Tibial nerve (tissue), 4 donors: ENCODE results near the gene THOC6.

ENCODE experiments used
- CTCF ChIP-seq, 5 experiments: fragments of 200-600 bp in 3 of 5; fragments of 450-650 bp in 2 of 5; sonication (generic) in 3 of 5; IDR thresholded peaks; one replicate each; pipeline ENCODE4 v1.5.1; 2016 to 2019; ENCODE audit warnings: antibody characterized with exemption in 5 of 5, mild to moderate bottlenecking in 3 of 5, moderate library complexity in 2 of 5
- EP300 ChIP-seq, 2 donors: sonication (generic); formaldehyde crosslinking; IDR thresholded peaks; one replicate each; pipeline ENCODE4 v1.6.1; 2017; ENCODE audit warnings: antibody characterized with exemption in 2 of 2, mild to moderate bottlenecking in 1 of 2
- POLR2A ChIP-seq, 2 donors: fragments of 450-650 bp; IDR thresholded peaks; one replicate each; pipeline ENCODE4 v1.6.1; 2017; ENCODE audit warnings: antibody characterized with exemption in 2 of 2, mild to moderate bottlenecking in 2 of 2, moderate library complexity in 2 of 2

- TF ChIP-seq CTCF (IDR thresholded peaks at IDR 0.05) (no peak), POLR2A (IDR thresholded peaks at IDR 0.05) (no peak), EP300 (IDR thresholded peaks at IDR 0.05) (no peak)
These were observed 44.7 kb downstream of the THOC6 start for GRCh38 chr16:3068487-3068886.
